A673 (cell line): ENCODE data around the gene NRXN3.

ENCODE experiments used
- EZH2 ChIP-seq: fragments of 200-600 bp; sonication (generic); IDR thresholded peaks from 2 replicates; pipeline ENCODE4 v1.6.1; 2017; ENCODE audit warnings: borderline replicate concordance, low read depth, mild to moderate bottlenecking, mixed read lengths, antibody characterized with exemption, low read length; ENCODE audit not compliant: poor library complexity, severe bottlenecking
- TF ChIP-seq, protein P1 (sequence below): fragments of 300-800, 200-600 bp; sonication (generic); conservative IDR thresholded peaks from 2 replicates; pipeline ENCODE4 v1.5.1; 2017; ENCODE audit warnings: low read depth, mild to moderate bottlenecking, antibody characterized with exemption, low read length, moderate library complexity, mixed read lengths

DNA sequence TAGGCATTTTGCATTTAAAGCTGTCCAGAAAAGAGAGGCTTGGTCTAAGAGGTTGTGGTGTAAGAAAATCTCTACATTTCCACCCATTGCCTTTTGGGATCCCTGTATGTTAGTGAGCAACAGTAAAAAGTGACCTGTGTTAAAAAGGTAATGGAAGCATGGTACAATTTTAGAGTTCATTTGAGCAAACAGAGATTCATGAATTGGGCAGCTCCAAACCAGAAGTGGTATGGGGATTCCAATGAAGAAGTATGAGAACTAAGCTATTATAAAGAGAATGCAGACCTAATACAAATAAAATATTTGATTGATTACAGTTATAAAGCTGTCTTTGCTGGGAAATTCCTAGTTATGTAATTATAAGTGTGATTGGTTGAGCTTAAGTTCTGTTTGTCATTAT is 1134.1 kb downstream of the NRXN3 start:
- TF ChIP-seq, protein P1, sequence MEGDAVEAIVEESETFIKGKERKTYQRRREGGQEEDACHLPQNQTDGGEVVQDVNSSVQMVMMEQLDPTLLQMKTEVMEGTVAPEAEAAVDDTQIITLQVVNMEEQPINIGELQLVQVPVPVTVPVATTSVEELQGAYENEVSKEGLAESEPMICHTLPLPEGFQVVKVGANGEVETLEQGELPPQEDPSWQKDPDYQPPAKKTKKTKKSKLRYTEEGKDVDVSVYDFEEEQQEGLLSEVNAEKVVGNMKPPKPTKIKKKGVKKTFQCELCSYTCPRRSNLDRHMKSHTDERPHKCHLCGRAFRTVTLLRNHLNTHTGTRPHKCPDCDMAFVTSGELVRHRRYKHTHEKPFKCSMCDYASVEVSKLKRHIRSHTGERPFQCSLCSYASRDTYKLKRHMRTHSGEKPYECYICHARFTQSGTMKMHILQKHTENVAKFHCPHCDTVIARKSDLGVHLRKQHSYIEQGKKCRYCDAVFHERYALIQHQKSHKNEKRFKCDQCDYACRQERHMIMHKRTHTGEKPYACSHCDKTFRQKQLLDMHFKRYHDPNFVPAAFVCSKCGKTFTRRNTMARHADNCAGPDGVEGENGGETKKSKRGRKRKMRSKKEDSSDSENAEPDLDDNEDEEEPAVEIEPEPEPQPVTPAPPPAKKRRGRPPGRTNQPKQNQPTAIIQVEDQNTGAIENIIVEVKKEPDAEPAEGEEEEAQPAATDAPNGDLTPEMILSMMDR = no peak
- TF ChIP-seq EZH2 = no peak
